GM10248 (cell line): ENCODE data around the gene SLC35E4.
A peak's percentile ranks its signal among the peaks of the same experiment; 100 is the strongest.

ENCODE experiments used
- CTCF ChIA-PET: fragments of 300-600 bp; sonication (Branson Sonifier 250); formaldehyde crosslinking; extraction: SDS; loops from one replicate; lab custom pipeline; 2021; ENCODE audit warnings: antibody characterized with exemption; lab: Yijun Ruan, JAX
- POLR2A ChIA-PET: fragments of 350-650 bp; sonication (Branson Sonifier 250); formaldehyde crosslinking; extraction: SDS; loops from one replicate; lab custom pipeline; 2020; ENCODE audit warnings: antibody characterized with exemption; lab: Yijun Ruan, JAX
- DNase-seq: peaks from one replicate; pipeline ENCODE4 v3.0.0; 2012; ENCODE audit errors: extremely low spot score
- CTCF ChIP-seq: IDR thresholded peaks from 2 replicates; pipeline ENCODE4 v1.5.1; 2012; ENCODE audit warnings: mild to moderate bottlenecking, low read depth; ENCODE audit errors: extremely low read depth, missing control alignments, control extremely low read depth

The SLC35E4 gene

GRCh38 chr22:30643055-30643875 lies 7.7 kb downstream of the SLC35E4 start:
- ChIA-PET POLR2A (interaction anchor here (0.7 kb wide), 1 partner anchor 1770 kb away, joined by 5 read pairs; no protein-coding TSS in a partner anchor), CTCF (interaction anchor here (0.9 to 9.7 kb wide), 4 partner anchors 8 to 120 kb away, joined by 3 to 67 read pairs (median 4); partner anchors contain the start of gene SLC35E4)
- TF ChIP-seq CTCF = no peak
- no peak for DNase-seq

- no peak for DNase-seq
- POLR2A ChIA-PET = no interaction called here
Measured at GRCh38 chr22:30646518-30647160, 11.1 kb downstream of the SLC35E4 start.

GRCh38 chr22:30647536-30647935 lies 12.0 kb downstream of the SLC35E4 start:
- no peak for DNase-seq
- ChIA-PET POLR2A (no interaction called here), CTCF (interaction anchor here (9.7 kb wide), 1 partner anchor 13 kb away, joined by 67 read pairs; the partner anchor contains the start of gene SLC35E4)
- no peak for TF ChIP-seq CTCF

More at GRCh38 chr22:30646518-30647160, 11.1 kb downstream of the SLC35E4 start:
- no peak for TF ChIP-seq CTCF
- CTCF ChIA-PET = interaction anchor here (9.7 kb wide), 1 partner anchor 12 kb away, joined by 67 read pairs; the partner anchor contains the start of gene SLC35E4

DNA sequence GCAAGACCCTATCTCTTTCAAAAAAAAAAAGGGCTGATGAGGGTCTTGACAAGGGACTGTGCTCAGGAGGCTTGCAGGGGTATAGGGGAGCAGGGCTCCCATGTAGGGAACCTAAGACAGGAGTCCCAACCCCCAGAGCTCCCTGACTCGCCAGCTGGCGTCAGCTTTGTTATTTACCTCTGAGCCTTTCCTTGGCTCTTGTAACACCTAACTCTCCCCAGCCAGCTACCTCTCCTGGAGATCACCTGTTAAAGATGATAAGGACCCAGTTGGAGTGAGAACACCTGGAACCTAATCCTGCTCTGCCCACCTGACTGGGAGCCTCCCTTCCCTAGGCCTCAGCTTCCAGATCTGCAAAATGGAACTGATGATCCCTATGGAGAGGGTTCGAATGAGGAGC lies 13.2 kb downstream of the SLC35E4 start:
- POLR2A ChIA-PET = no interaction called here
- CTCF ChIA-PET = interaction anchor here (9.7 kb wide), 1 partner anchor 14 kb away, joined by 67 read pairs; the partner anchor contains the start of gene SLC35E4
- no peak for DNase-seq
- no peak for TF ChIP-seq CTCF

GRCh38 chr22:30649430-30650007 lies 13.9 kb downstream of the SLC35E4 start:
- DNase-seq = peak; percentile 86
- POLR2A ChIA-PET = no interaction called here
- CTCF ChIA-PET = interaction anchor here (1.7 to 9.7 kb wide), 2 partner anchors 11 to 15 kb away, joined by 3 to 67 read pairs; partner anchors contain the start of gene SLC35E4
- TF ChIP-seq CTCF = no peak
